HepG2 (cell line): ENCODE results near the gene TP73. TPM values are rescaled to one million over a fixed set of nuclear protein-coding genes. Genes with fewer than 3 reads are reported as not detected.

Experiments used
- ATAC-seq: fragments of 200-7000 bp; cut with Tn5 transposase; 3 replicates; pipeline ENCODE4 v1.9.1; 2020; ENCODE audit warnings: mild to moderate bottlenecking, moderate library complexity
- BruUV-seq: library from RNA; stranded (reverse); fragments of 400-500 nt; replicated peaks from 2 replicates; lab custom pipeline; 2021; lab: Mats Ljungman, UMichigan
- CTCF ChIA-PET: fragments of 300-600 bp; formaldehyde crosslinking; extraction: SDS; loops from one replicate; lab custom pipeline; 2021; ENCODE audit warnings: low total read pairs, inconsistent platforms, low intra/inter-chr PET ratio; lab: Yijun Ruan, JAX
- POLR2A ChIA-PET: fragments of 350-600 bp; sonication (Branson Sonifier 250); formaldehyde crosslinking; loops from one replicate; lab custom pipeline; 2020; ENCODE audit warnings: antibody characterized with exemption, inconsistent platforms; lab: Yijun Ruan, JAX
- DNase-seq: peaks from one replicate; pipeline ENCODE4 v3.0.0-alpha.2; 2015; ENCODE audit warnings: low spot score
- FAIRE-seq: peaks from 3 replicates; lab custom pipeline; 2011; peaks lifted over from hg19 to GRCh38; lab: Jason Lieb, UNC
- H2AFZ ChIP-seq: one replicate; pipeline ENCODE4 v1.6.1; 2011; ENCODE audit warnings: low read length, inconsistent platforms
- H3K27ac ChIP-seq: fragments of 300-600 bp; 3 replicates; pipeline ENCODE4 v1.8.0; 2011; ENCODE audit warnings: mixed run types, mild to moderate bottlenecking, mixed read lengths, low read length, inconsistent platforms; ENCODE audit not compliant: insufficient read depth; ENCODE audit errors: extremely low read length
- H3K27me3 ChIP-seq, 2 experiments: fragments of 200-600 bp in 1 of 2; 2 replicates in 1 of 2; 3 replicates in 1 of 2; pipeline versions ENCODE4 v1.6.0 to v1.8.0; 2011; ENCODE audit warnings: low read length in 2 of 2, mild to moderate bottlenecking in 2 of 2, moderate library complexity in 2 of 2, inconsistent platforms in 1 of 2; ENCODE audit not compliant: insufficient read depth in 2 of 2, control insufficient read depth in 1 of 2
- H3K36me3 ChIP-seq, 2 experiments: fragments of 200-600 bp in 1 of 2; replicated peaks in 1 of 2; 2 replicates in 1 of 2; 3 replicates in 1 of 2; pipeline versions ENCODE4 v1.5.1 to v1.8.0; 2011; ENCODE audit warnings: low read length in 2 of 2, inconsistent platforms in 1 of 2; ENCODE audit not compliant: insufficient read depth in 2 of 2, control insufficient read depth in 1 of 2
- H3K4me1 ChIP-seq: 2 replicates; pipeline ENCODE4 v1.5.1; 2012; ENCODE audit warnings: low read length, inconsistent platforms; ENCODE audit not compliant: insufficient read depth
- H3K4me2 ChIP-seq: 2 replicates; pipeline ENCODE4 v1.6.0; 2011; ENCODE audit warnings: low read depth, low read length, inconsistent platforms
- H3K4me3 ChIP-seq, 3 experiments: fragments of 200-600 bp in 1 of 3; sonication (generic), shearing (Covaris generic) in 1 of 3; replicated peaks in 1 of 3; 2 replicates each; pipeline ENCODE4 v1.5.1; 2011 to 2016; ENCODE audit warnings: low read length in 3 of 3, inconsistent platforms in 2 of 3, low read depth in 2 of 3, mild to moderate bottlenecking in 2 of 3, control low read depth in 1 of 3, mixed read lengths in 1 of 3; ENCODE audit not compliant: insufficient read depth in 1 of 3
- H3K79me2 ChIP-seq: one replicate; pipeline ENCODE4 v1.6.1; 2011; ENCODE audit warnings: low read length, inconsistent platforms; ENCODE audit not compliant: insufficient read depth
- H3K9ac ChIP-seq: 2 replicates; pipeline ENCODE4 v1.6.0; 2011; ENCODE audit warnings: mild to moderate bottlenecking, low read depth, low read length, inconsistent platforms; ENCODE audit not compliant: insufficient read depth
- H3K9me3 ChIP-seq: 2 replicates; pipeline ENCODE4 v1.5.1; 2012; ENCODE audit warnings: mild to moderate bottlenecking, low read length
- H4K20me1 ChIP-seq: 2 replicates; pipeline ENCODE4 v1.6.0; 2011; ENCODE audit warnings: inconsistent platforms, mild to moderate bottlenecking, low read length, moderate library complexity; ENCODE audit not compliant: insufficient read depth
- ARNT2 ChIP-seq: sonication (generic); formaldehyde crosslinking; IDR thresholded peaks from 2 replicates; pipeline ENCODE4 v1.8.0; 2022; ENCODE audit warnings: mild to moderate bottlenecking, low read depth, missing genetic modification reagents, moderate library complexity
- ATF7-NPFF ChIP-seq: sonication (generic); formaldehyde crosslinking; IDR thresholded peaks from 2 replicates; pipeline ENCODE4 v1.8.1; 2023; ENCODE audit warnings: mild to moderate bottlenecking, low read depth, missing genetic modification reagents, moderate library complexity
- CC2D1A ChIP-seq: sonication (generic); formaldehyde crosslinking; IDR thresholded peaks from 2 replicates; pipeline ENCODE4 v1.8.1; 2023; ENCODE audit warnings: mild to moderate bottlenecking, missing genetic modification reagents
- DNMT1 ChIP-seq: sonication (generic); formaldehyde crosslinking; IDR thresholded peaks from 2 replicates; pipeline ENCODE4 v1.5.1; 2020; ENCODE audit warnings: mild to moderate bottlenecking, missing genetic modification reagents
- ESRRA ChIP-seq: sonication (generic); formaldehyde crosslinking; IDR thresholded peaks from 2 replicates; pipeline ENCODE4 v1.5.1; 2020; ENCODE audit warnings: mild to moderate bottlenecking, low read depth, missing genetic modification reagents
- HMG20A ChIP-seq: IDR thresholded peaks from 2 replicates; pipeline ENCODE4 v1.6.1; 2016; ENCODE audit warnings: borderline replicate concordance
- TRIM24 ChIP-seq: sonication (generic); formaldehyde crosslinking; IDR thresholded peaks from 2 replicates; pipeline ENCODE4 v1.8.0; 2022; ENCODE audit warnings: mild to moderate bottlenecking, missing genetic modification reagents
- WGBS: methylation state at CpG from one replicate; pipeline ENCODE4 v1.1.6; 2017; ENCODE audit warnings: low lambda C conversion rate; 5-methylcytosine and 5-hydroxymethylcytosine counted together
- in situ Hi-C: cut with HindIII; loops from 2 replicates; pipeline ENCODE4 v1.10.0; 2017; ENCODE audit warnings: low pct_unique_long_range_greater_than_20kb; ENCODE audit not compliant: extremely low pct_ligation_motif_present
- intact Hi-C: fragments of 100-400 bp; cut with micrococcal nuclease; formaldehyde crosslinking; loops from one replicate; pipeline ENCODE4 v1.10.0; 2022; ENCODE audit not compliant: unreplicated experiment
- polyA plus RNA-seq, 8 experiments: library from polyadenylated mRNA; depleted of rRNA in 3 of 8; stranded (reverse) in 7 of 8; unstranded in 1 of 8; fragments of >200 nt; fragmentation: Illumina TruSeq in 4 of 8; extraction: Trizol in 4 of 8; gene quantifications; 2 replicates each; pipeline versions ENCODE4 v1.2.1 to v1.2.3, GENCODE V29; 2011 to 2016; ENCODE audit warnings: low read depth in 4 of 8, missing spikeins in 1 of 8, mixed read lengths in 1 of 8; ENCODE audit not compliant: insufficient read depth in 1 of 8
- total RNA-seq, 5 experiments: library from RNA; depleted of rRNA; stranded (reverse); fragments of >200 nt; fragmentation: Illumina TruSeq; extraction: Trizol; gene quantifications; 2 replicates each; pipeline ENCODE4 v1.2.3, GENCODE V29; 2016; ENCODE audit warnings: low read depth in 1 of 5
- TF ChIP-seq, protein P1 (sequence below): sonication (generic); formaldehyde crosslinking; IDR thresholded peaks from 2 replicates; pipeline ENCODE4 v1.8.0; 2022; ENCODE audit warnings: mild to moderate bottlenecking, missing genetic modification reagents, moderate library complexity

Gene TP73
- total and polyA plus RNA-seq, 2 of the 13 experiments (the other 11 are each of a cell fraction or from before 2014, with no cell fraction given) = 0.49 to 1.1 TPM

DNA sequence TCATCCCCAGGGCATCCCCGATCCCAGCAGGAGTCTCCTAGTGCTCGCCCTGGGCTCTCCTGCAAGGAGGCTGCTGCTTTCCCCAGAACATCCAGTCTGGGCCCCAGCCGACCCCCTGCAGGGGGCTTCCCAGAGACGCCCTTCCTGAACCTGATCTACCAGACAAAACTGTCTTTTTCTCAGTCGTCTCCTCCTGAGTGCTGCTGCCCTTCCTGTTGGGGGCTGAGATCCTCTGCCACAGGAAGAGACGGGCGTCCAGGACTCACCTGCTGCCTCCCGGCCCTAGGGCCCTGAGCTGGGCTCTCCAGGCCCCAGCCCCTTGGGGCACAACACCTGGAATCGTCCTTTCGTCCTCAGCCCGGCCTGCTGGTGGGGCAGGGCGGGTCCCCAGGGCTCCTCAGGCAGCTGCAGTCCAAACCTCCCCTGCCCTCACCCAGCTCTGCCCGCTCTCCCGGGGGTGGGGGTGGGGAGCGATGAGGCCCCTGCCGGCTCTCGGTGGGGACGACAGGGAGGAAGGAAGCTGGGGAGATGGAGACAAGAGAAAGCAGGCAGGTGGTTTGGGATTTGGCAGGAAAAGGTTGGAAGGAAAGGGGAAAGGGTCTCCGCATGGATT, 36.9 kb downstream of the TP73 start:
- no peaks in the 10 kb centered on the region for H3K9me3 ChIP-seq
- H3K4me2 ChIP-seq = no peak overlapping the region
- intact Hi-C loops = no loop called here
- no peak overlapping the region for H3K4me3 ChIP-seq
- H3K27me3 ChIP-seq = no peaks in the 10 kb centered on the region; a peak in 1 of 5 replicates
- no peak for ATAC-seq
- CTCF ChIA-PET = no interaction called here
- no peak for TF ChIP-seq CC2D1A (CRISPR knock-in tag)
- TF ChIP-seq, protein P1, sequence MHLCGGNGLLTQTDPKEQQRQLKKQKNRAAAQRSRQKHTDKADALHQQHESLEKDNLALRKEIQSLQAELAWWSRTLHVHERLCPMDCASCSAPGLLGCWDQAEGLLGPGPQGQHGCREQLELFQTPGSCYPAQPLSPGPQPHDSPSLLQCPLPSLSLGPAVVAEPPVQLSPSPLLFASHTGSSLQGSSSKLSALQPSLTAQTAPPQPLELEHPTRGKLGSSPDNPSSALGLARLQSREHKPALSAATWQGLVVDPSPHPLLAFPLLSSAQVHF (CRISPR knock-in tag) = no peak
- no peak for TF ChIP-seq HMG20A (CRISPR knock-in tag)
- TF ChIP-seq ATF7-NPFF (CRISPR knock-in tag) = no peak
- TF ChIP-seq, all 625 proteins: peak for 0
- DNase-seq (no peak), FAIRE-seq (no peak)
- POLR2A ChIA-PET = no interaction called here
- 94% methylated on average over 14 of the region's 19 CpGs for WGBS
- Histone ChIP-seq H3K4me1 (no peaks in the 10 kb centered on the region), H3K79me2 (no peaks in the 10 kb centered on the region), H4K20me1 (no peaks in the 10 kb centered on the region), H3K36me3 (no peaks in the 10 kb centered on the region), H3K9ac (no peak overlapping the region), H3K27ac (no peak overlapping the region), H2AFZ (no peak overlapping the region)
- BruUV-seq = no TSS peak
- in situ Hi-C loops = loop anchor here (5.0 kb wide), 1 partner anchor 33 kb away; no protein-coding TSS in a partner anchor

DNA sequence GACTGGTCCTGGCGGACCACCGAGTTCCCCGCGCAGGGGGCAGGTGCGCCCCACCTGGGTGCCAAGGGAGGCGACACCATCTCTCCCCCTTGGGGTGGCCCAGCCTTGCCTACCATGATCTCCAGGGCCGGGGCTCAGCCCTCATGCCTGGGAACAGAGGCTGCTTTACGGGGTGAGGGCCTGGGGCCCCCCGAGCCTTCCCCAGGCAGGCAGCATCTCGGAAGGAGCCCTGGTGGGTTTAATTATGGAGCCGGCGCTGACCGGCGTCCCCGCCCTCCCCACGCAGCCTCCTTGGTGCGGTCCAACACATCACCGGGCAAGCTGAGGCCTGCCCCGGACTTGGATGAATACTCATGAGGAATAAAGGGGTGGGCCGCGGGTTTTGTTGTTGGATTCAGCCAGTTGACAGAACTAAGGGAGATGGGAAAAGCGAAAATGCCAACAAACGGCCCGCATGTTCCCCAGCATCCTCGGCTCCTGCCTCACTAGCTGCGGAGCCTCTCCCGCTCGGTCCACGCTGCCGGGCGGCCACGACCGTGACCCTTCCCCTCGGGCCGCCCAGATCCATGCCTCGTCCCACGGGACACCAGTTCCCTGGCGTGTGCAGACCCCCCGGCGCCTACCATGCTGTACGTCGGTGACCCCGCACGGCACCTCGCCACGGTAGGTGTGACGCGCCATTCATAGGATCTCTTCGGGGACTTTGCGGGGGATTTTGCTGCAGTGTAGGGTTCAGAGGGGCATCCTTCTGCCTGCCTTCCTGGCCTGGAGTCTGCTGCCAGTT, 38.2 kb downstream of the TP73 start:
- no peaks in the 10 kb centered on the region for H3K79me2 ChIP-seq
- no peaks in the 10 kb centered on the region for H4K20me1 ChIP-seq
- in situ Hi-C loops = no loop called here
- H2AFZ ChIP-seq = no peak overlapping the region
- H3K4me3 ChIP-seq = no peak overlapping the region
- no peak for DNase-seq
- no peaks in the 10 kb centered on the region for H3K9me3 ChIP-seq
- no peak for TF ChIP-seq ARNT2 (CRISPR knock-in tag)
- TF ChIP-seq ESRRA (CRISPR knock-in tag) = no peak
- TF ChIP-seq DNMT1 (CRISPR knock-in tag) = no peak
- no peak for TF ChIP-seq TRIM24 (CRISPR knock-in tag)
- H3K27ac ChIP-seq = no peak overlapping the region
- H3K9ac ChIP-seq = no peak overlapping the region
- H3K4me1 ChIP-seq = no peaks in the 10 kb centered on the region
- H3K27me3 ChIP-seq = no peaks in the 10 kb centered on the region; a peak in 1 of 5 replicates
- H3K4me2 ChIP-seq = no peak overlapping the region
- POLR2A ChIA-PET = no interaction called here
- intact Hi-C loops = no loop called here
- FAIRE-seq = no peak
- no peaks in the 10 kb centered on the region for H3K36me3 ChIP-seq
- WGBS = 89% methylated on average over 40 of the region's 50 CpGs
- ATAC-seq = no peak
- no TSS peak for BruUV-seq
- CTCF ChIA-PET = no interaction called here
